Diencephalon (tissue), 1 donor: Measurements from ENCODE around the gene DEFB126. TPM values are rescaled to one million over a fixed set of nuclear protein-coding genes. Genes with fewer than 3 reads are reported as not detected.

Source experiments
- total RNA-seq: library from RNA; depleted of rRNA; stranded (reverse); fragments of >200 nt; gene quantifications from one replicate; pipeline ENCODE4 v1.2.3, GENCODE V29; 2014

The DEFB126 gene
- total RNA-seq, result not detected

GRCh38 chr20:142290-142689, at the start of gene DEFB126:
DEFB126 (plus strand) TSS chr20:142590; CDS start chr20:142629, 39 bp downstream.

GRCh38 chr20:157154-157553, 14.8 kb downstream of the DEFB126 start, which contains the start of gene DEFB127:
DEFB127 (plus strand) TSS chr20:157454; CDS start chr20:157545, 91 bp downstream.

GRCh38 chr20:189611-190010, 47.2 kb downstream of the DEFB126 start, which contains the start of gene DEFB128:
DEFB128 (minus strand) TSS chr20:189711; CDS start chr20:189623, 88 bp downstream.

Other genes with a start within 250 kb of the DEFB126 start
- not detected for gene DEFB125, start 54.9 kb upstream of the DEFB126 start, total RNA-seq
- not detected for gene DEFB127, start 14.9 kb downstream of the DEFB126 start, total RNA-seq
- not detected for gene DEFB128, start 47.1 kb downstream of the DEFB126 start, total RNA-seq
- gene DEFB129, start 84.7 kb downstream of the DEFB126 start, total RNA-seq, result not detected
- gene DEFB132, start 115.1 kb downstream of the DEFB126 start, total RNA-seq, result not detected
- 7.2 TPM for gene C20orf96, start 148.2 kb downstream of the DEFB126 start, total RNA-seq
- gene ZCCHC3, start 155.0 kb downstream of the DEFB126 start, total RNA-seq, result 22.4 TPM
- 10.4 TPM for gene SOX12, start 183.0 kb downstream of the DEFB126 start, total RNA-seq
- gene NRSN2, start 204.5 kb downstream of the DEFB126 start, total RNA-seq, result 52.4 TPM
- gene TRIB3, start 238.2 kb downstream of the DEFB126 start, total RNA-seq, result 11.5 TPM